ENCODE measurements around the gene PPP6R2.

PPP6R2 gene

GRCh38 chr22:50338860-50339462, 4.2 kb upstream of the PPP6R2 start:
- Histone ChIP-seq H3K27ac (ENCODE audit: poor library complexity, severe bottlenecking) (no peak overlapping the region), H3K36me3 (ENCODE audit: low read depth) (no peaks in the 10 kb centered on the region), H3K27me3 (ENCODE audit: insufficient read depth, poor library complexity, severe bottlenecking) (no peaks in the 10 kb centered on the region), H3K9me3 (ENCODE audit: severe bottlenecking) (no peaks in the 10 kb centered on the region), H3K4me3 (ENCODE audit: severe bottlenecking) (no peak overlapping the region), H3K4me1 (ENCODE audit: insufficient read depth, poor library complexity, severe bottlenecking) (no peaks in the 10 kb centered on the region)
- ATAC-seq (ENCODE audit: low read depth): no peak
- TF ChIP-seq CTCF (IDR thresholded peaks at IDR 0.05; ENCODE audit: poor library complexity, severe bottlenecking): no peak
- DNase-seq (ENCODE audit: low spot score): no peak

- TF ChIP-seq CTCF (IDR thresholded peaks at IDR 0.05; ENCODE audit: poor library complexity, severe bottlenecking): no peak
- H3K4me3 ChIP-seq (ENCODE audit: severe bottlenecking): no peak overlapping the region
- H3K27me3 ChIP-seq (ENCODE audit: insufficient read depth, poor library complexity, severe bottlenecking): no peaks in the 10 kb centered on the region
- H3K27ac ChIP-seq (ENCODE audit: poor library complexity, severe bottlenecking): no peak overlapping the region
- DNase-seq (ENCODE audit: low spot score): no peak
- no peaks in the 10 kb centered on the region for H3K4me1 ChIP-seq (ENCODE audit: insufficient read depth, poor library complexity, severe bottlenecking)
- ATAC-seq (ENCODE audit: low read depth): peak; percentile 39; the same call in 2 of the 3 replicates
- no peaks in the 10 kb centered on the region for H3K9me3 ChIP-seq (ENCODE audit: severe bottlenecking)
- no peaks in the 10 kb centered on the region for H3K36me3 ChIP-seq (ENCODE audit: low read depth)
These were observed 2.9 kb upstream of the PPP6R2 start for GRCh38 chr22:50339945-50340879.

GRCh38 chr22:50341977-50342650, 1.0 kb upstream of the PPP6R2 start:
- Histone ChIP-seq H3K4me3 (ENCODE audit: severe bottlenecking) (peak overlapping the region; percentile 100), H3K27ac (ENCODE audit: poor library complexity, severe bottlenecking) (peak overlapping the region; percentile 79), H3K27me3 (ENCODE audit: insufficient read depth, poor library complexity, severe bottlenecking) (no peaks in the 10 kb centered on the region), H3K4me1 (ENCODE audit: insufficient read depth, poor library complexity, severe bottlenecking) (no peaks in the 10 kb centered on the region), H3K9me3 (ENCODE audit: severe bottlenecking) (no peaks in the 10 kb centered on the region), H3K36me3 (ENCODE audit: low read depth) (no peaks in the 10 kb centered on the region)
- DNase-seq (ENCODE audit: low spot score) (peak; percentile 79), ATAC-seq (ENCODE audit: low read depth) (peak; percentile 69)
- TF ChIP-seq CTCF (IDR thresholded peaks at IDR 0.05; ENCODE audit: poor library complexity, severe bottlenecking): peak; percentile 97

- H3K4me3 ChIP-seq (ENCODE audit: severe bottlenecking): peak overlapping the region; percentile 100
- TF ChIP-seq CTCF (IDR thresholded peaks at IDR 0.05; ENCODE audit: poor library complexity, severe bottlenecking): no peak
- H3K36me3 ChIP-seq (ENCODE audit: low read depth): peaks cover 7% of the 10 kb centered on the region
- no peaks in the 10 kb centered on the region for H3K9me3 ChIP-seq (ENCODE audit: severe bottlenecking)
- no peak for ATAC-seq (ENCODE audit: low read depth)
- H3K27me3 ChIP-seq (ENCODE audit: insufficient read depth, poor library complexity, severe bottlenecking): no peaks in the 10 kb centered on the region
- no peak for DNase-seq (ENCODE audit: low spot score)
- no peaks in the 10 kb centered on the region for H3K4me1 ChIP-seq (ENCODE audit: insufficient read depth, poor library complexity, severe bottlenecking)
- H3K27ac ChIP-seq (ENCODE audit: poor library complexity, severe bottlenecking): peak overlapping the region; percentile 79
These were observed 411 bp downstream of the PPP6R2 start for GRCh38 chr22:50343541-50343935.

Data from RWPE2 (cell line).